ENCODE measurements around the gene MASP2.

DNA sequence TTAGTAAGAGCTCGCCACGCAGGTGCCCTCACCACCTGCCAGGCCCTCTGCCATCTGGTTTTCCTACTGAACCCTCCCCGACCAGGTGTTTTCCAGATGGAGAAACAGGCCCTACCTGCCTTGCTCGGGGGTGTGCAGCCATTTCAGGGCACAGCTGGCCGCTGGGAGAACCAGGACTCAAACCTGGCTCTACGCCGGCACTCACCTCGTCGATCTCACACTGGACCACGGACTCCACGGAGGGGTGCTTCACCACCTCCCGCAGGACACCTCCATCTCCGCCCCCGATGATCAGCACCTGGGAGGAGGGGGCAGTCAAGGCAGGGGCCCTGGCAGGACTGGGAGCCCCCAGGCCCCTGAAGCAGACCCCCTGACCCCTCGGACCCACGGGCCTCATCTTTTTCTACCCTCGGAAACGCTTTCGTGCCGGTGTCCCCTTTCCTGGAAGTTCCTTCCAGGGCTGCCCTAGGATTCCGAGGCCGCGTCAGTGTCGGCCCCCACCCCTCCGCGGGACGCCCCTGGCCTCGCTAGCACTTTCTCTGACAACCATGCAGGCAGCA, 11.6 kb upstream of the MASP2 start:
- TF ChIP-seq CTCF (IDR thresholded peaks at IDR 0.05) (no peak), POLR2A (IDR thresholded peaks at IDR 0.05) (no peak), POLR2AphosphoS5 (IDR thresholded peaks at IDR 0.05) (no peak)
